Cerebellar cortex (tissue), 1 donor: ENCODE data around the gene PHF24.

ENCODE experiments used
- DNase-seq: peaks from one replicate; pipeline ENCODE4 v3.0.0-alpha.2; 2015; ENCODE audit warnings: low spot score

Gene PHF24

GRCh38 chr9:34983209-34983608, 25.1 kb downstream of the PHF24 start:
- no peak for DNase-seq

GRCh38 chr9:34984049-34984448, 26.0 kb downstream of the PHF24 start:
- no peak for DNase-seq

- DNase-seq: peak; percentile 83
These were observed 27.3 kb downstream of the PHF24 start for GRCh38 chr9:34985311-34985899.

- peak; percentile 66 for DNase-seq
These were observed 28.5 kb downstream of the PHF24 start for GRCh38 chr9:34986540-34987047.

- DNase-seq: peak; percentile 3
These were observed 29.2 kb downstream of the PHF24 start for GRCh38 chr9:34987160-34987901.

GRCh38 chr9:34988218-34989002, 30.3 kb downstream of the PHF24 start:
- DNase-seq: peak; percentile 43

- DNase-seq: peak; percentile 100
These were observed 31.2 kb downstream of the PHF24 start, which contains the start of gene DNAJB5 for GRCh38 chr9:34989003-34989945. Gene DNAJB5 (plus strand): TSS chr9:34989745. CDS start chr9:34990631, 886 bp downstream.

- peak; percentile 51 for DNase-seq
These were observed 32.0 kb downstream of the PHF24 start for GRCh38 chr9:34989946-34990635.

- DNase-seq: peak; percentile 35
These were observed 33.0 kb downstream of the PHF24 start for GRCh38 chr9:34990908-34991606.

GRCh38 chr9:34991607-34992375, 33.7 kb downstream of the PHF24 start:
- DNase-seq: peak; percentile 76

- no peak for DNase-seq
These were observed 34.4 kb downstream of the PHF24 start for GRCh38 chr9:34992376-34992951.

GRCh38 chr9:34993502-34994259, 35.6 kb downstream of the PHF24 start:
- peak; percentile 89 for DNase-seq

- peak; percentile 87 for DNase-seq
These were observed 36.3 kb downstream of the PHF24 start for GRCh38 chr9:34994260-34994899.

GRCh38 chr9:34994900-34995669, 37.0 kb downstream of the PHF24 start:
- DNase-seq: peak; percentile 28

- no peak for DNase-seq
These were observed 37.6 kb downstream of the PHF24 start for GRCh38 chr9:34995670-34996060.

- no peak for DNase-seq
These were observed 38.3 kb downstream of the PHF24 start for GRCh38 chr9:34996181-34996904.
